ENCODE data around the gene IGFLR1. TPM values are rescaled to one million over a fixed set of nuclear protein-coding genes. Genes with fewer than 3 reads are reported as not detected.

The IGFLR1 gene
- total and polyA plus RNA-seq, 11 donors: 0.74 to 25.2 (median 3.6) TPM

GRCh38 chr19:35739275-35740107 lies 2.8 kb downstream of the IGFLR1 start:
- no peaks in the 10 kb centered on the region for H3K9me3 ChIP-seq
- H3K27me3 ChIP-seq: no peaks in the 10 kb centered on the region
- H3K36me3 ChIP-seq: peaks cover 0 to 56% (median 50%) of the 10 kb centered on the region in 9 donors
- H3K27ac ChIP-seq: peak overlapping the region in 5 of 12 donors; percentile 64 to 89 (median 78)
- intact Hi-C loops (cut with DNase I): loop anchor here in 4 of 10 donors (1.0 to 10.0 kb wide), 4 partner anchors 18 to 315 kb away; partner anchors contain the start of genes LRFN3 (in 2 of the 4), HSPB6 (in 1 of the 4), THAP8 (in 1 of the 4) and WDR62 (in 1 of the 4)
- DNase-seq (no peak), ATAC-seq (no peak)
- H3K4me1 ChIP-seq: peaks cover 5 to 50% (median 21%) of the 10 kb centered on the region in 12 donors
- WGBS, 4 donors: 71 to 80% (median 73%) methylated on average over 28 to 29 of the region's 29 CpGs
- H3K4me3 ChIP-seq: peak overlapping the region in 11 of 12 donors; percentile 42 to 80 (median 65)
- TF ChIP-seq POLR2A (IDR thresholded peaks at IDR 0.05) (no peak), CTCF (IDR thresholded peaks at IDR 0.05) (no peak)

- DNase-seq (no peak), ATAC-seq (no peak)
- H3K9me3 ChIP-seq: no peaks in the 10 kb centered on the region
- no peaks in the 10 kb centered on the region for H3K27me3 ChIP-seq
- TF ChIP-seq CTCF (IDR thresholded peaks at IDR 0.05): no peak
- no peak for TF ChIP-seq POLR2A (IDR thresholded peaks at IDR 0.05)
- no peak overlapping the region for H3K27ac ChIP-seq
- intact Hi-C loops (cut with DNase I): no loop called here
- H3K36me3 ChIP-seq: peaks cover 0 to 60% (median 55%) of the 10 kb centered on the region in 9 donors
- H3K4me3 ChIP-seq: no peak overlapping the region
- H3K4me1 ChIP-seq: peaks cover 3 to 44% (median 15%) of the 10 kb centered on the region in 12 donors
- WGBS, 4 donors: 78 to 85% (median 82%) methylated on average over 2 of the region's 2 CpGs
Measured at GRCh38 chr19:35738887-35739229, 3.4 kb downstream of the IGFLR1 start.

- no peak for TF ChIP-seq POLR2A (IDR thresholded peaks at IDR 0.05)
- TF ChIP-seq CTCF (IDR thresholded peaks at IDR 0.05): no peak
- H3K4me1 ChIP-seq: peaks cover 3 to 38% (median 14%) of the 10 kb centered on the region in 12 donors
- no peaks in the 10 kb centered on the region for H3K9me3 ChIP-seq
- H3K27me3 ChIP-seq: no peaks in the 10 kb centered on the region
- intact Hi-C loops (cut with DNase I): no loop called here
- ATAC-seq (no peak), DNase-seq (no peak)
- H3K4me3 ChIP-seq: no peak overlapping the region
- no peak overlapping the region for H3K27ac ChIP-seq
- H3K36me3 ChIP-seq: peaks cover 0 to 65% (median 59%) of the 10 kb centered on the region in 9 donors
- 90 to 93% (median 93%) methylated on average over 33 to 37 of the region's 37 CpGs for WGBS, 4 donors
Measured at GRCh38 chr19:35738021-35738886, 4.0 kb downstream of the IGFLR1 start.
